Glutamatergic neuron (in vitro differentiated cells): ENCODE data around the gene CDC42BPA. TPM values are rescaled to one million over a fixed set of nuclear protein-coding genes. Genes with fewer than 3 reads are reported as not detected.

Experiments
- DNase-seq: peaks from one replicate; pipeline ENCODE4 v3.0.0; 2022
- H3K27ac Mint-ChIP-seq: one replicate; pipeline ENCODE4 v1.8.0; 2020; ENCODE audit warnings: mild to moderate bottlenecking, mixed read lengths, inconsistent platforms; ENCODE audit not compliant: unreplicated experiment
- H3K27me3 Mint-ChIP-seq: one replicate; pipeline ENCODE4 v1.8.0; 2020; ENCODE audit warnings: mild to moderate bottlenecking, moderate library complexity, mixed read lengths, inconsistent platforms; ENCODE audit not compliant: unreplicated experiment
- H3K36me3 Mint-ChIP-seq: one replicate; pipeline ENCODE4 v1.8.0; 2020; ENCODE audit warnings: mild to moderate bottlenecking, mixed read lengths, inconsistent platforms; ENCODE audit not compliant: unreplicated experiment
- H3K4me1 Mint-ChIP-seq: one replicate; pipeline ENCODE4 v1.8.0; 2020; ENCODE audit warnings: mild to moderate bottlenecking, low read depth, mixed read lengths, inconsistent platforms; ENCODE audit not compliant: unreplicated experiment
- H3K4me3 Mint-ChIP-seq: one replicate; pipeline ENCODE4 v1.8.0; 2020; ENCODE audit warnings: mild to moderate bottlenecking, mixed read lengths, inconsistent platforms; ENCODE audit not compliant: unreplicated experiment
- H3K9me3 Mint-ChIP-seq: one replicate; pipeline ENCODE4 v1.8.0; 2020; ENCODE audit warnings: mild to moderate bottlenecking, moderate library complexity, mixed read lengths, inconsistent platforms; ENCODE audit not compliant: unreplicated experiment
- total RNA-seq: library from RNA; stranded (reverse); fragmentation: NEBNext Ultra II Directional; extraction: Animal tissue kit (Norgen Biotek cat#: 25700); gene quantifications from one replicate; pipeline ENCODE4 v1.2.1, GENCODE V29; 2021; ENCODE audit not compliant: unreplicated experiment
- TF ChIP-seq, protein P1 (sequence below): fragments of 200-600 bp; sonication (generic); IDR thresholded peaks from one replicate; pipeline ENCODE4 v1.5.0; 2021; ENCODE audit not compliant: partially characterized antibody, unreplicated experiment

The CDC42BPA gene
- total RNA-seq, 1 donor from 2014 or later = 66.0 TPM

GRCh38 chr1:227333423-227333822, 15.1 kb upstream of the CDC42BPA start:
- Mint-ChIP-seq H3K27ac (no peak overlapping the region), H3K27me3 (peaks cover 2% of the 10 kb centered on the region), H3K9me3 (peaks cover 1% of the 10 kb centered on the region), H3K36me3 (peaks cover 15% of the 10 kb centered on the region), H3K4me3 (no peak overlapping the region), H3K4me1 (no peaks in the 10 kb centered on the region)
- TF ChIP-seq, protein P1, sequence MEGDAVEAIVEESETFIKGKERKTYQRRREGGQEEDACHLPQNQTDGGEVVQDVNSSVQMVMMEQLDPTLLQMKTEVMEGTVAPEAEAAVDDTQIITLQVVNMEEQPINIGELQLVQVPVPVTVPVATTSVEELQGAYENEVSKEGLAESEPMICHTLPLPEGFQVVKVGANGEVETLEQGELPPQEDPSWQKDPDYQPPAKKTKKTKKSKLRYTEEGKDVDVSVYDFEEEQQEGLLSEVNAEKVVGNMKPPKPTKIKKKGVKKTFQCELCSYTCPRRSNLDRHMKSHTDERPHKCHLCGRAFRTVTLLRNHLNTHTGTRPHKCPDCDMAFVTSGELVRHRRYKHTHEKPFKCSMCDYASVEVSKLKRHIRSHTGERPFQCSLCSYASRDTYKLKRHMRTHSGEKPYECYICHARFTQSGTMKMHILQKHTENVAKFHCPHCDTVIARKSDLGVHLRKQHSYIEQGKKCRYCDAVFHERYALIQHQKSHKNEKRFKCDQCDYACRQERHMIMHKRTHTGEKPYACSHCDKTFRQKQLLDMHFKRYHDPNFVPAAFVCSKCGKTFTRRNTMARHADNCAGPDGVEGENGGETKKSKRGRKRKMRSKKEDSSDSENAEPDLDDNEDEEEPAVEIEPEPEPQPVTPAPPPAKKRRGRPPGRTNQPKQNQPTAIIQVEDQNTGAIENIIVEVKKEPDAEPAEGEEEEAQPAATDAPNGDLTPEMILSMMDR = no peak
- DNase-seq = no peak

DNA sequence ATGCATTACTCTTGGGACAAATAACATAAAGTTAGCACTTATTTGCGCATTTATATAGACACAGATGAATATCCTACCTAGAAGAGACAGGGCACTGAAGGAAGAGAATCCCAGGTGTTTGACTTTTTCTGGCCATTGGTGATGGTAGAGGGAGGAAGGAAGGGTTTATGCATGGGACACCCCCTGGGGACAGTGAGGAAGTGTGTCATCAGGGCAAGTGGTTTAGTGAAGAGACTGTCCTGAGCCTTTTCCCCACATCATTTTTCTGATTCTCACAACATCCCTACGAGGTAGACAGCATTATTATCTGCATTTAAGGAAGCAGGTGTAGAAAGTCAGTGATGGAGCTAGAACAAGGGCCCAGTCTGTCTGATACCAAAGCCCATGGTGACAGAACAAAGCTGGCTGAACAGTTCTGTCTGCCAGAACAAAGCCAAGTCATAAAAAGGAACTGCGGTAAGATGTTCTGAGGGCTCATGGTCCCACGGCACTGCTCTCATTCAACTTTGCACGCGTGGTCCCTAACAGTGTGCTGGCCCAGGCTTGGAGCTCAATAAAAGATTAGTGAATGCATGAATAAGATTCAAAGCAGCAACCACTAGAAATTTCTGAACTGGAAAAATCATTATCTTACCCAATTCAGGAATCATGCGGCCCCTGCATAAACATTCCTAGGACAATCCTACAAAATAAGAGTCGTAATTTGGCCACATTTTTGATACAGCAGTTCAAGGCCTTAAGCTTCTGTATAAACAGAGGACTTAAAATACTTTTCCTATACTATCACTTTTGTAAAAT, 12.2 kb upstream of the CDC42BPA start:
- no peak for DNase-seq
- TF ChIP-seq, protein P1 = no peak
- Mint-ChIP-seq H3K9me3 (peaks cover 1% of the 10 kb centered on the region), H3K4me3 (no peak overlapping the region), H3K27me3 (peaks cover 2% of the 10 kb centered on the region), H3K4me1 (no peaks in the 10 kb centered on the region), H3K36me3 (peaks cover 8% of the 10 kb centered on the region), H3K27ac (no peak overlapping the region)

GRCh38 chr1:227328405-227329019, 10.2 kb upstream of the CDC42BPA start:
- Mint-ChIP-seq H3K4me3 (no peak overlapping the region), H3K27me3 (peaks cover 2% of the 10 kb centered on the region), H3K9me3 (peaks cover 1% of the 10 kb centered on the region), H3K4me1 (no peaks in the 10 kb centered on the region), H3K36me3 (peaks cover 2% of the 10 kb centered on the region), H3K27ac (no peak overlapping the region)
- TF ChIP-seq, protein P1 = no peak
- DNase-seq = no peak

- peaks cover 2% of the 10 kb centered on the region for H3K27me3 Mint-ChIP-seq
Measured at GRCh38 chr1:227325156-227325555, 6.9 kb upstream of the CDC42BPA start.

GRCh38 chr1:227323967-227324268, 5.6 kb upstream of the CDC42BPA start:
- no peak overlapping the region for H3K4me3 Mint-ChIP-seq
- H3K36me3 Mint-ChIP-seq = no peaks in the 10 kb centered on the region
- TF ChIP-seq, protein P1 = no peak
- peaks cover 6% of the 10 kb centered on the region for H3K4me1 Mint-ChIP-seq
- no peak for DNase-seq
- no peak overlapping the region for H3K27ac Mint-ChIP-seq
- H3K9me3 Mint-ChIP-seq = peaks cover 5% of the 10 kb centered on the region
- no peaks in the 10 kb centered on the region for H3K27me3 Mint-ChIP-seq

More at GRCh38 chr1:227325156-227325555, 6.9 kb upstream of the CDC42BPA start:
- Mint-ChIP-seq H3K27ac (no peak overlapping the region), H3K4me1 (peaks cover 6% of the 10 kb centered on the region), H3K4me3 (no peak overlapping the region), H3K36me3 (no peaks in the 10 kb centered on the region), H3K9me3 (no peaks in the 10 kb centered on the region)
- no peak for DNase-seq
- TF ChIP-seq, protein P1 = no peak
